ENCODE results near the gene PPT2. TPM values are rescaled to one million over a fixed set of nuclear protein-coding genes. Genes with fewer than 3 reads are reported as not detected.

PPT2 gene
- 27.3 and 270 TPM in 2 replicates for total RNA-seq (2014; rRNA removed; shearing (Covaris generic); ENCODE audit: low replicate concordance)

- peak; percentile 93 for DNase-seq (ENCODE audit: low read depth)
Observed at GRCh38 chr6:32153564-32154513, at the start of gene PPT2. Gene PPT2, plus strand, starts transcription at chr6:32154141. Its CDS starts 454 bp downstream, at chr6:32154595.

GRCh38 chr6:32105433-32105832 lies 48.5 kb upstream of the PPT2 start:
- in situ Hi-C loops (cut with HindIII; ENCODE audit: low pct_unique_long_range_greater_than_20kb, low sequenced_read_pairs): no loop called here

More at GRCh38 chr6:32153564-32154513, at the start of gene PPT2:
- in situ Hi-C loops (cut with HindIII; ENCODE audit: low pct_unique_long_range_greater_than_20kb, low sequenced_read_pairs): no loop called here

DNA sequence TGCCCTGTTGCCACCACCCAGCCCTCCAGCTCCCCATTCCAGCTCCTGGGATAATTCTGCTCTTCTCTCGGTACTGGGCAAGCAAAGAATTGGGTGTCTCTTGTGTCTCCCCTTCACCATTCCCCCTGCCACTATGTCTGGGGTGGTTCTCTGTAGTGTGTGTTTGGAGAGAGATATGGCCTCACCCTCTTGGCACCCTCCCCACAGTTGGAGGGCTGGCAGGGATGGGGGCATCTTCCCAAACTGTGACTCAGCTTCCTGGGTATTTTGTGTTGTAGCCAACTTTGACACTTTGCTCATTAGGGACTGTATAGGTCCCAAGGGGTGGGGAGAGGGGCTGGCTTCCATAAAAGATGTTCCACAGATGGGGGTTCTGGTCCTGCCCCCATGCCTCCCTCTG lies 46.5 kb upstream of the PPT2 start:
- in situ Hi-C loops (cut with HindIII; ENCODE audit: low pct_unique_long_range_greater_than_20kb, low sequenced_read_pairs): no loop called here
- no peak for DNase-seq (ENCODE audit: low read depth)

More at GRCh38 chr6:32105433-32105832, 48.5 kb upstream of the PPT2 start:
- DNase-seq (ENCODE audit: low read depth): no peak

GRCh38 chr6:32108094-32108627 lies 45.8 kb upstream of the PPT2 start:
- in situ Hi-C loops (cut with HindIII; ENCODE audit: low pct_unique_long_range_greater_than_20kb, low sequenced_read_pairs): no loop called here
- DNase-seq (ENCODE audit: low read depth): no peak

GRCh38 chr6:32108727-32109113 lies 45.2 kb upstream of the PPT2 start:
- DNase-seq (ENCODE audit: low read depth): no peak
- in situ Hi-C loops (cut with HindIII; ENCODE audit: low pct_unique_long_range_greater_than_20kb, low sequenced_read_pairs): no loop called here

GRCh38 chr6:32109114-32109764 lies 44.7 kb upstream of the PPT2 start, which contains the start of gene TNXB:
Gene TNXB, minus strand, starts transcription at chr6:32109338. Its CDS starts 11,140 bp downstream, at chr6:32098198.
- DNase-seq (ENCODE audit: low read depth): no peak
- in situ Hi-C loops (cut with HindIII; ENCODE audit: low pct_unique_long_range_greater_than_20kb, low sequenced_read_pairs): no loop called here

- no peak for DNase-seq (ENCODE audit: low read depth)
- in situ Hi-C loops (cut with HindIII; ENCODE audit: low pct_unique_long_range_greater_than_20kb, low sequenced_read_pairs): no loop called here
Observed at GRCh38 chr6:32109765-32110160, 44.2 kb upstream of the PPT2 start.

DNA sequence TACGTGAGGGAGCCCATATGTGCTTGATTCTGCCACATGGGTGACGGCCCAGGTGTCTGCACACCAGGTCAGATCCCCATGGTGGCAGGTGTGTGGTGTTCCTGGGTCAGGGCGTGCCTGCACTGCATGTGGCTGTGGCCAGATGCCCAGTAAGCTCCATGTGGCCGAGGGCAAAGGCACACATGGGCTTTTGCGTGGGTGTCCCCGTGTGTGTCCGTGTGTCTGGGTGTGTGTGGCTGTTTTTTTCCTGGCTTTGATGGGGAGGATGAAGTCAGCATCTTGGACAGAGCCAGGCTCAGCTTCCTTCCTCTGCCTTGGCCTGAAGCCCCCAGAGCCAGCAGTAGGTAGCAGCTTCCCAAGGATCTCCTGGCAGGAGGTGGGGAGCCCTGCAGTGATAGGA lies 43.3 kb upstream of the PPT2 start:
- DNase-seq (ENCODE audit: low read depth): no peak
- in situ Hi-C loops (cut with HindIII; ENCODE audit: low pct_unique_long_range_greater_than_20kb, low sequenced_read_pairs): no loop called here

- DNase-seq (ENCODE audit: low read depth): no peak
- in situ Hi-C loops (cut with HindIII; ENCODE audit: low pct_unique_long_range_greater_than_20kb, low sequenced_read_pairs): no loop called here
Observed at GRCh38 chr6:32111424-32112066, 42.4 kb upstream of the PPT2 start.

DNA sequence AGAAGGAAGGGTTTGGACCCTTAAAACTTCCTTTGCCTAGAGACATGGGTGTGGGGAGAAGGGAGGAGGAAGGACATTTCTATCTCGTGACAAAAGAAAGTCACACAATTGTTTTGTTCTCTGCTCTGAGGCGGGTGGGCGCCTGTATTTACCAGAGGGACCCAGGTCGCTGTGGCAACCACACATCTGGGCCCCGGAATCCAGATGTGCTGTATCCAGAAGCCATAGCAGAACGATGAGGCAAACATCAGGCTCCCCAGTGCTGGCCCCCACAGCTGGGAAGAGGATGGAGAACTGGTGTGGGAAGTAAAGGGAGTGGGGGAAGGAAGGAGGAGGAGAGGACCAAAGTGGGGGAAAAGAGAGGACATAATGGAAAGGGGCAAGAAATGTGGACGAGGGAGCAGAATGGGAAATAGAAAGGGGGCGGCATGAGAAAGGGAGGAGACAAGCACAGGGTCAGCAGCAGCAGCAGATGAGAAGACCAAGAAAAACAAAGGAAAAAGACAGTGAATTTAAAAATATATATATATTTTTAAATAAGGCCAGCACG lies 41.4 kb upstream of the PPT2 start:
- in situ Hi-C loops (cut with HindIII; ENCODE audit: low pct_unique_long_range_greater_than_20kb, low sequenced_read_pairs): no loop called here
- no peak for DNase-seq (ENCODE audit: low read depth)

- DNase-seq (ENCODE audit: low read depth): peak; percentile 73
- in situ Hi-C loops (cut with HindIII; ENCODE audit: low pct_unique_long_range_greater_than_20kb, low sequenced_read_pairs): no loop called here
Observed at GRCh38 chr6:32113386-32114352, 40.3 kb upstream of the PPT2 start.

GRCh38 chr6:32114796-32115195 lies 39.1 kb upstream of the PPT2 start:
- no peak for DNase-seq (ENCODE audit: low read depth)

DNA sequence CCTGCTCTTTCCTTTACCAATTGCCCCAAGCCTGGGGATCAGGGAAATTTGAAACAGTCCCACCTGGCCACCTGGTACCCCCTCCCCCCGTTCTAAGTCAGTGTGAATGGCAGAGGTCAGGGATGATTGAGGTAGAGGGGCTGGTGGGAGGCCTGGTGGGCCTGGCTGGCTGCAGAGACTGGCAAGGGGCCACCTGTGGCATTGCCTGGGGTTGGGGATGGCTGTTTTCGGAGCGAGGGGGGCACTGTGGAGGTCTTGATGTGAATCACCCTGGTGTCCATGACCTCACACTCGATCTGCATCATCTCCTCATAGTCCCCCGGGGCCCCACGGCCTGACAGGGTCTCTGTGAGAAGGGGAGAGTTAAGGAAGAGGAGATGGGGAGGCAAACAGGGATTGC lies 38.3 kb upstream of the PPT2 start:
- DNase-seq (ENCODE audit: low read depth): no peak
- in situ Hi-C loops (cut with HindIII; ENCODE audit: low pct_unique_long_range_greater_than_20kb, low sequenced_read_pairs): no loop called here

More at GRCh38 chr6:32114796-32115195, 39.1 kb upstream of the PPT2 start:
- in situ Hi-C loops (cut with HindIII; ENCODE audit: low pct_unique_long_range_greater_than_20kb, low sequenced_read_pairs): no loop called here

GRCh38 chr6:32116674-32117073 lies 37.3 kb upstream of the PPT2 start:
- in situ Hi-C loops (cut with HindIII; ENCODE audit: low pct_unique_long_range_greater_than_20kb, low sequenced_read_pairs): no loop called here
- DNase-seq (ENCODE audit: low read depth): no peak

- in situ Hi-C loops (cut with HindIII; ENCODE audit: low pct_unique_long_range_greater_than_20kb, low sequenced_read_pairs): no loop called here
- no peak for DNase-seq (ENCODE audit: low read depth)
Observed at GRCh38 chr6:32117461-32117860, 36.5 kb upstream of the PPT2 start.

- in situ Hi-C loops (cut with HindIII; ENCODE audit: low pct_unique_long_range_greater_than_20kb, low sequenced_read_pairs): no loop called here
- peak; percentile 77 for DNase-seq (ENCODE audit: low read depth)
Observed at GRCh38 chr6:32118782-32119628, 34.9 kb upstream of the PPT2 start.

All from Caki2 (cell line).